Spinal cord (tissue), 10 donors: ENCODE results near the gene TP53BP2. TPM values are rescaled to one million over a fixed set of nuclear protein-coding genes. Genes with fewer than 3 reads are reported as not detected.

ENCODE experiments used
- DNase-seq, 6 donors: peaks; one replicate each; pipeline versions ENCODE4 v3.0.0 to v3.0.0-alpha.2; 2013 to 2015; ENCODE audit warnings: low spot score in 6 of 6, low read depth in 4 of 6
- H3K27ac ChIP-seq: one replicate; pipeline ENCODE4 v1.5.1; 2013; ENCODE audit warnings: low read depth, low read length, control low read depth
- H3K27me3 ChIP-seq: one replicate; pipeline ENCODE4 v1.6.1; 2013; ENCODE audit warnings: low read length; ENCODE audit not compliant: control insufficient read depth, insufficient read depth
- H3K36me3 ChIP-seq: one replicate; pipeline ENCODE4 v1.6.1; 2013; ENCODE audit warnings: low read length; ENCODE audit not compliant: control insufficient read depth, insufficient read depth
- H3K4me1 ChIP-seq: one replicate; pipeline ENCODE4 v1.6.1; 2013; ENCODE audit warnings: low read length; ENCODE audit not compliant: control insufficient read depth, insufficient read depth
- H3K4me3 ChIP-seq: one replicate; pipeline ENCODE4 v1.5.1; 2013; ENCODE audit warnings: low read depth, low read length, control low read depth
- H3K9me3 ChIP-seq: one replicate; pipeline ENCODE4 v1.6.1; 2013; ENCODE audit warnings: low read length; ENCODE audit not compliant: control insufficient read depth, insufficient read depth
- WGBS: methylation state at CpG from one replicate; pipeline ENCODE4 v1.1.5; 2013; ENCODE audit warnings: missing lambda C conversion rate; ENCODE audit not compliant: insufficient coverage; 5-methylcytosine and 5-hydroxymethylcytosine counted together
- polyA plus RNA-seq, 2 donors: library from polyadenylated mRNA; unstranded; fragments of 120-200 nt; gene quantifications; one replicate each; pipeline ENCODE4 v1.2.1, GENCODE V29; 2013; ENCODE audit not compliant: insufficient read length in 2 of 2
- total RNA-seq, 2 donors: library from RNA; depleted of rRNA in 1 of 2; stranded (reverse); fragments of 120-200 nt in 1 of 2; fragments of >200 nt in 1 of 2; gene quantifications; one replicate each; pipeline versions ENCODE4 v1.2.3 to v1.2.4, GENCODE V29; 2013 to 2014
- donor health status: healthy.

The TP53BP2 gene
- total and polyA plus RNA-seq, 4 donors = 34.9 to 40.5 (median 38.2) TPM

GRCh38 chr1:223759273-223759672 lies 86.5 kb downstream of the TP53BP2 start:
- Histone ChIP-seq H3K4me3 (no peak overlapping the region), H3K27ac (no peak overlapping the region)

GRCh38 chr1:223758734-223759133 lies 87.0 kb downstream of the TP53BP2 start:
- no peaks in the 10 kb centered on the region for H3K27me3 ChIP-seq
- WGBS = 100% methylated on average over 3 of the region's 9 CpGs
- H3K4me3 ChIP-seq = no peak overlapping the region
- no peak overlapping the region for H3K27ac ChIP-seq
- H3K4me1 ChIP-seq = no peaks in the 10 kb centered on the region
- H3K9me3 ChIP-seq = no peaks in the 10 kb centered on the region
- DNase-seq = no peak
- peaks cover 93% of the 10 kb centered on the region for H3K36me3 ChIP-seq

More at GRCh38 chr1:223759273-223759672, 86.5 kb downstream of the TP53BP2 start:
- Histone ChIP-seq H3K4me1 (no peaks in the 10 kb centered on the region), H3K27me3 (no peaks in the 10 kb centered on the region), H3K36me3 (peaks cover 93% of the 10 kb centered on the region), H3K9me3 (no peaks in the 10 kb centered on the region)
- no peak for DNase-seq
- WGBS = 86% methylated on average over 10 of the region's 13 CpGs

DNA sequence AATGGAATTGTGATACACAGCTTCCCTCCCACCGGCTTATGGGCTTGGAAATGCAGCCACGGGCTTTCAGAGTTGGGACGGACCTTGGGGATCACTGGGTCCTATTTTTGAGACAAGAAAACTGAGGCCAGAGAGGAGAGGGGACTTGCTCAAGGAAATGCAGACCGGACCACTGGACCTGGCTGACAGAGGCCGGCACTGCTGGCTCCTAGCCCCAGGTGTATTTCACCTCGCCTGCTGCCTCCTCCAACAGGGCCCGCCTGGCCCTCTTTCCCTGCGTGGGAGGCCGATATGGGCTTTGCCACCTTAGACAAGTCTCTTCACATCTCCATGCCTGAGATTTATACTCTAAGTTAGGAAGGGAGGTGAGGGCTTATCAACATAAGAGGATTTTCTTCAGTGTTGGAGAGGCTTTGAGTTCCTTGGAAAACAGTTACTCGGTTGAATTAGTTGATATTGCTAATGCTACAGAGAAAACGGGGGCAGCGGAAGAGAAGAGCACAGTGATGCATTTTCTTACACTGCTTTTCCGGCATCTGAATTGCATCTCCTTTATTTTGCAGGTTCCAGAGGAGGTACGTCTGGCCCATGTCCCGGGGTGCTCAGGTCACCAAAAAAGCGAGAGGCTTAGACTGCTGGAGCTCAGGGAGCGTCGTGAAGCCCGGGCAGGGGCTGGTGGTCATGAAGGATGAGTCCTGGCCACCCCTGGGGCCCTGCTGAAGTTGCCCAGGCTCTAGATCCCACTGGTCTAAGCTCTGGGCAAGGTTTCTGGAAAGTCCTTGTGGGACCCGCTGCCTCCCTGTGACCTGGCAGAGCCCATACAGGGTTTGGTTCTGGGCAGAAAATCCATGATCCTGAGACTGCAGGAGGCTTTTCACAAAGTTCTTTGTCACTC lies 88.7 kb downstream of the TP53BP2 start:
- H3K27ac ChIP-seq = no peak overlapping the region
- WGBS = 94% methylated on average over 16 of the region's 20 CpGs
- no peaks in the 10 kb centered on the region for H3K9me3 ChIP-seq
- H3K4me3 ChIP-seq = no peak overlapping the region
- H3K4me1 ChIP-seq = no peaks in the 10 kb centered on the region
- DNase-seq = no peak
- peaks cover 91% of the 10 kb centered on the region for H3K36me3 ChIP-seq
- H3K27me3 ChIP-seq = no peaks in the 10 kb centered on the region

- Histone ChIP-seq H3K36me3 (peaks cover 90% of the 10 kb centered on the region), H3K27me3 (no peaks in the 10 kb centered on the region), H3K27ac (no peak overlapping the region), H3K4me1 (no peaks in the 10 kb centered on the region), H3K4me3 (no peak overlapping the region), H3K9me3 (no peaks in the 10 kb centered on the region)
- WGBS = 81% methylated on average over 11 of the region's 13 CpGs
- no peak for DNase-seq
These were observed 89.6 kb downstream of the TP53BP2 start for GRCh38 chr1:223755992-223756775.

GRCh38 chr1:223755432-223755792 lies 90.3 kb downstream of the TP53BP2 start:
- peaks cover 91% of the 10 kb centered on the region for H3K36me3 ChIP-seq
- DNase-seq = no peak
- 98% methylated on average over 8 of the region's 9 CpGs for WGBS
- no peak overlapping the region for H3K4me3 ChIP-seq
- H3K27ac ChIP-seq = no peak overlapping the region
- H3K9me3 ChIP-seq = no peaks in the 10 kb centered on the region
- H3K4me1 ChIP-seq = no peaks in the 10 kb centered on the region
- H3K27me3 ChIP-seq = no peaks in the 10 kb centered on the region

DNA sequence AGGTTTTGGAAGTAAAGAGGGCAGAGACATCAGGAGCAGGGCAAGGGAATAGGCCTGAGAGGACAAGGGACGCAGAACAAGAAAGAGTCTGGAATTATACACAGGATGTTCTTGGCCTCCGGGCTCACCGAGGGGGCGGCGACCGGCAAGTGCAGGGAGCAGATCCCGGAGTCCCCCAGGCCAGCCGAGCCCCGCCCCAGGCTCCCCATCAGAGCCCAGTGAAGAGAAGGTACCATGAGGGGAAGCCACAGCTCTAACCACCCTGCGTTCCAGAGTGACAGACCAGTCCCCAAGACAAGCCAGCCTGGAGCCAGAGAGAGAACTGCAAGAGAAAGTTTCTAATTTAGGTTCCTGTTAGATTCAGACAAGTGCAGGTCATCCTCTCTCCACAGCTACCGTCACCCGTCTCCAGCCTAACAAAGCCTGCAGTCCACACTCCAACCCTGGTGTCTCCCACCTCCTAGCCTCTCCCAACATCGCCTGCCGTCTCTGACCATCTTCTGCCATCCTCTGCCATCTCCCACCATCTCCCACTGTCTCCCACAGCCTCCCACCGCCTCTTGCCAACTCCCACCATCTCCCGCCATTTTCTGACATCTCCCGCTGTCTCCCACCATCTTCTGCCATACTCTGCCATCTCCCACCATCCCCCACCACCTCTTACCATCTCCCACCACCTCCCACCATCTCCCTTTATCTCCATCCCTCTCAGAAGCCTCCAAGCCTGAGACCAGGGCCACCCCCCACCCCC lies 90.9 kb downstream of the TP53BP2 start:
- no peaks in the 10 kb centered on the region for H3K27me3 ChIP-seq
- 96% methylated on average over 16 of the region's 17 CpGs for WGBS
- peaks cover 88% of the 10 kb centered on the region for H3K36me3 ChIP-seq
- no peak overlapping the region for H3K4me3 ChIP-seq
- H3K9me3 ChIP-seq = no peaks in the 10 kb centered on the region
- no peak overlapping the region for H3K27ac ChIP-seq
- H3K4me1 ChIP-seq = no peaks in the 10 kb centered on the region
- no peak for DNase-seq

- Histone ChIP-seq H3K9me3 (no peaks in the 10 kb centered on the region), H3K27ac (no peak overlapping the region), H3K27me3 (no peaks in the 10 kb centered on the region), H3K36me3 (peaks cover 84% of the 10 kb centered on the region), H3K4me1 (peaks cover 12% of the 10 kb centered on the region), H3K4me3 (no peak overlapping the region)
- no peak for DNase-seq
- WGBS = 79% methylated on average over 12 of the region's 15 CpGs
These were observed 92.8 kb downstream of the TP53BP2 start for GRCh38 chr1:223752721-223753515.

DNA sequence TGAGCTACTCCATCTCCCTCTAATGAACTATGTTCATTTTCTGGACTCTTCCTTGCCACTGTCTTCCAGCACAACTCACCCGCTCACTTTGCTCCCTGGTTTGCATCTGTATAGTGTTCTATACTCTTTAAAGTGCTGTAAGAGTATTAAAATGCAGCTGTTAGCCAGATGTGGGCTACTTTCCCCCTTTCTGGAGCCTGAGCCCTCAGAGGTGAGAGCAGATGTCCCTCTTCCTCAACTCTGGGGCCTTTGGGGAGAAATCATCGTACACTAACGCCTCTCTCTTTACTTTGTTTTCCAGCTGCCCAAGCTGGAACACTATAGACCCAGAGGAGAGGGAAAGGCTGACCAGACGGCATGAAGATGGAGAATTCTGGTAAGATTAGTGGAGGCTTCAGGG lies 94.1 kb downstream of the TP53BP2 start:
- Histone ChIP-seq H3K4me3 (no peak overlapping the region), H3K27me3 (no peaks in the 10 kb centered on the region), H3K4me1 (peaks cover 15% of the 10 kb centered on the region), H3K27ac (no peak overlapping the region), H3K9me3 (no peaks in the 10 kb centered on the region), H3K36me3 (peaks cover 79% of the 10 kb centered on the region)
- WGBS = 60% methylated on average over 1 of the region's 4 CpGs
- DNase-seq = no peak
